ENCODE results near the gene NPTN. TPM values are rescaled to one million over a fixed set of nuclear protein-coding genes. Genes with fewer than 3 reads are reported as not detected.

NPTN gene
- total RNA-seq, 4 donors from 2014 or later: 66.9 to 97.5 (median 79.9) TPM

GRCh38 chr15:73530649-73531048 is 102.5 kb downstream of the NPTN start:
- no peak for TF ChIP-seq CTCF (IDR thresholded peaks at IDR 0.05; ENCODE audit: low read depth)

GRCh38 chr15:73527598-73527997 is 105.6 kb downstream of the NPTN start:
- no peak for TF ChIP-seq CTCF (IDR thresholded peaks at IDR 0.05; ENCODE audit: low read depth)

- TF ChIP-seq CTCF (IDR thresholded peaks at IDR 0.05; ENCODE audit: low read depth): no peak
Observed at GRCh38 chr15:73524919-73525318, 108.3 kb downstream of the NPTN start.

- TF ChIP-seq CTCF (IDR thresholded peaks at IDR 0.05; ENCODE audit: low read depth): no peak
Observed at GRCh38 chr15:73522011-73522410, 111.2 kb downstream of the NPTN start.

GRCh38 chr15:73518876-73519733 is 114.1 kb downstream of the NPTN start:
- TF ChIP-seq CTCF (IDR thresholded peaks at IDR 0.05; ENCODE audit: low read depth): no peak

GRCh38 chr15:73518180-73518862 is 114.9 kb downstream of the NPTN start:
- TF ChIP-seq CTCF (IDR thresholded peaks at IDR 0.05; ENCODE audit: low read depth): no peak

GRCh38 chr15:73517566-73517965 is 115.6 kb downstream of the NPTN start:
- TF ChIP-seq CTCF (IDR thresholded peaks at IDR 0.05; ENCODE audit: low read depth): no peak

Measured in subcutaneous adipose tissue (tissue), 4 donors.